GM19324 (cell line): ENCODE measurements around the gene FBXW11.
"Not testable (repeated sequence)": the region's sequence is repeated elsewhere in the genome, so short reads cannot be mapped to it uniquely, and the experiment has no call there.

Source experiments
- ATAC-seq: cut with Tn5 transposase; IDR thresholded peaks from one replicate; pipeline ENCODE4 v1.9.1; 2021; ENCODE audit warnings: mild to moderate bottlenecking, moderate library complexity; ENCODE audit not compliant: unreplicated experiment, low FRiP score

Gene FBXW11

DNA sequence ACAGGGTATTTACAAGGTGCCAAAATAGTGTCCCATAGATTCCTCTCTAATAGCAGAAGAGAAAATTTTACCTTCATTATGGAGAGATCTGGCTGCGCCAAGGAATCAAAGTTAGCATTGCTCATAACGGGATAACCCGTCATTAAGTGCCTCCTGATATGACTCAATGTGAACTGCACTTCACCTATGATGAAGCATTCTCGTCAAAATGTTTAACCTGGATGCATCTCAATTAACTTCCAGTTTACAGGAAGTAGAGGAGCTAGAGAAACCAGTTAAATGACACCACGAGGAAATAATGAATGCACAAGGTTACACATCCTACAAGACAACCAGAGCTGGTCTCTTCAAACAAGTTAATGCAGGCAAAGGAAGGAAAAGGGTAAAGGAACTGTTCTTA is 17.2 kb downstream of the FBXW11 start:
- peak; percentile 41 for ATAC-seq

DNA sequence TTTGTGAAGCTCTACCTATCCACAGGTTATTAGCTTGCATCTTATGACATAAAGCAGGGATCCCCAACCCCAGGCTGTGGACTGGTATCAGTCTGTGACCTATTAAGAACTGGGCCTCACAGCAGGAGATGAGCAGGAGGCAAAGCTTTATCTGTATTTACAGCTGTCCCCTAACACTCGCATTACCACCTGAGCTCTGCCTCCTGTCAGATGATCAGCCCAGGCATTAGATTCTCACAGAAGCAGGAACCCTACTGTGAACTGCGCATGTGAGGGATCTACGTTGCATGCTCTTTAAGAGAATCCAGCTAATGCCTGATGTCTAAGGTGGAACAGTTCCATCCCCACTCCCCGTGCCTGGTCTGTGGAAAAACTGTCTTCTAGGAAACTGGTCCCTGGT is 19.7 kb downstream of the FBXW11 start:
- no peak for ATAC-seq

- no peak for ATAC-seq
Measured at GRCh38 chr5:171984748-171985419, 21.6 kb downstream of the FBXW11 start.

DNA sequence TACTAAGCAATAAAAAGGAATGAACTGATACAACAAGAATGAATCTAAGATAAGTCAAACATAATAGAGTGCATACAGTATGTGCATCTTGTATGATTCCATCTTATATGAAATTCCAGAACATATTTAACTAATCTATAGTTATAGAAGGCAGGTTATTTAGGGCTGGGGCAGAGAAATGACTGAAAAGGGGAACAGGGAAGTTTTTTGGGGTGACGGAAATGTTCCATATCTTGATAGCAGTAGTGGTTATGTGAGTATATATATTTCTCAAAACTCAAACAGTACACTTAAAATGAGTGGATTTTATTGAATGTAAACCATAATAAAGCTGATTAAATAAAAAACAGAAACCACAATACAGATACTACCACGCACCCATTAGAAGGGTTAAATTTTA is 24.6 kb downstream of the FBXW11 start:
- no peak for ATAC-seq

DNA sequence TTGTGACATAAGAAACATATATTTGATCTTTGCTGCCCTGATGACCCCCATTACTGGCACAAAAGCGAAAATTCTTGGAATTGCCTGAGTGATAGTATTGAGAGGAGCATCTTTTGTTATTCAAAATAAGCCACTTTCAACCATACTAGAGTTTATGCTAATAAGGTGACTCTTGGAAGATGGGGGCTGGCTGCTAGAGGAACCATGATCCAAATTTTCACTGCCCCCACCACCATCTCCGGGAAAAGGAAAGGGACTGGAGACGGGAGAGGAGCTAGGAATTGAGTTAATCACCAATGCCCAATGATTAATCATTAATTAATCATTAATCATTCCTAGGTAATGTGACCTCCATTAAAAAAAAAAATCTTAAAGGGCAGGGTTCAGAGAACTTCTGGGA is 25.6 kb downstream of the FBXW11 start:
- ATAC-seq, result no peak

GRCh38 chr5:171979606-171980005 is 26.8 kb downstream of the FBXW11 start:
- ATAC-seq, result no peak

DNA sequence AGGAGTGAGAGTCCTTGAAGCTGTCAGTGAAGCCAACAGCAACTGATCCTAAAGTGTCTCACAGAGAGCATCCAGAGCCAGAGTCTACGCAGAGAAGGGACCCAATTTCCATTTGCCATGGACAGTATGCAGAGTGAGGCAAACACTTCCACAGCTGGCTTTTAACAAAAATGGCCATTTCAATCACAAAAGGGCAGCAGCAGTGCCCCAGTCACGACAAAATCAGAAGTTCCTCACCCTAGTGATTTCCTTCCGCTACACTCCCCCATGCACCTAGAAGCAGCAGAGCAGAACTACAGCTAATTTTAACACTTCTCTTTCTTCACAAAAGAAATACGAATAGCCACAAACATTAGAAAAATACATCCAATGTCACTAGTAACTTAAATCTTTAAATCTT is 27.9 kb downstream of the FBXW11 start:
- ATAC-seq, result no peak

- ATAC-seq, result no peak
Measured at GRCh38 chr5:171978016-171978415, 28.4 kb downstream of the FBXW11 start.

DNA sequence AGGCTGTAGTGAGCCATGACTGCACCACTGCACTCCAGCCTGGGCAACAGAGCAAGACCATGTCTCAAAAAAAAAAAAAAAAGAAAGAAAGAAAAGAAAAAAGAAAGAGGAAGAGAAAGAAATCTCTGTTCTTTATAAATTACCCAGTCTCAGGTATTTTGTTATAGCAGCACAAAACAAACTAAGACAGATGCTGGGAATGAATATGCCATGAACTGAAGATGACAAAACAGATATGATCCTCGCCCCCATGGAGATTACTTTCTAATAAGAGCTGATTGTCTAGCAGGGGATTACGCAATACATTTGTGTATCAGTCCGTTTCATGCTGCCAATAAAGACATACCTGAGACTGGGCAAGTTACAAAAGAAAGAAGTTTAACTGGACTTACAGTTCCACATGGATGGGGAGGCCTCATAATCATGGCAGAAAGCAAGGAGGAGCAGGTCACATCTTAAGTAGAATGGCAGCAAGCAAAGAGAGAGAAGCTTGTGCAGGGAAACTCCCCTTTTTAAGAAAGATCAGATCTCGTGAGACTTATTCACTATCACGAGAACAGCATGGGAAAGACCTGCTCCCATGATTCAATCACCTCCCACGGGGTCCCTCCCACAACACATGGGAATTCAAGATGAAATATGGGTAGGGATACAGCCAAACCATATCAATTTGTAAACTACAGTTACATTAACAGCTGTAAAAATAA is 29.0 kb downstream of the FBXW11 start:
- not testable (repeated sequence) for ATAC-seq

DNA sequence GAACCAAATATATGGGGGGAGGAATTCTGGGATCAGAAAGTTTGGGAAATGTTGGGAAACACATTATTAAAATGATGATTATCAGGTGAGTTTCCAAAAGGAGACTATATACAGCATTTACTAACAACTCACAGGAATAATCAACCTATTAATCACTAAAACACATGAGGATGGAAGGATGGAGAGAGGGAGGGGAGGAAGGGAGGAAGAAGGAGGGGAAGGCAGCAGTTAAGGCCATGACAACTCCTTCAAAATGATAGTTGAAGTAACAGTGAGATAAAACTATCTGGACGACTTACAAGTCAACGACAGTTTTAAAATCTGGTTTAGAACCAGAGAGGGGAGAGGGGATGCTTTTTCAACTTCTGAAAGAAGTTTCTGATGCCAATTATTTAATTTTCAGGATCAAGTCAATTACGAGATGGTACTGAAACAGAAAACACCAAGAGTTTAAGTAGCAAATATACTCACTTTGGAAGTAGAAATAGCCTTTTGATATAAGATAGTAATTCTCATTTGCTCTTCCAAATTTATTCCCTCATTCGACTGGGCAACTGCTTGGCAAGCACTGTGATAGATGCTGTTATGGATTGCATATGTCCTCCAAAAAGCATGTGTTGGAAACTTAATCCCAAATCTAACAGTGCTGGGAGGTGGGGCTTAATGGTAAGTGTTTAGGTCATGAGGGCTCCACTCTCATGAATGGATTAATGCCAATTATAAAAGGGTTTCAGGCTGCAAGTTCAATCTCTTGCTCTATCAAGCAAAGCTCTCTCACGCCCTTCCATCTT is 30.4 kb downstream of the FBXW11 start:
- no peak for ATAC-seq

DNA sequence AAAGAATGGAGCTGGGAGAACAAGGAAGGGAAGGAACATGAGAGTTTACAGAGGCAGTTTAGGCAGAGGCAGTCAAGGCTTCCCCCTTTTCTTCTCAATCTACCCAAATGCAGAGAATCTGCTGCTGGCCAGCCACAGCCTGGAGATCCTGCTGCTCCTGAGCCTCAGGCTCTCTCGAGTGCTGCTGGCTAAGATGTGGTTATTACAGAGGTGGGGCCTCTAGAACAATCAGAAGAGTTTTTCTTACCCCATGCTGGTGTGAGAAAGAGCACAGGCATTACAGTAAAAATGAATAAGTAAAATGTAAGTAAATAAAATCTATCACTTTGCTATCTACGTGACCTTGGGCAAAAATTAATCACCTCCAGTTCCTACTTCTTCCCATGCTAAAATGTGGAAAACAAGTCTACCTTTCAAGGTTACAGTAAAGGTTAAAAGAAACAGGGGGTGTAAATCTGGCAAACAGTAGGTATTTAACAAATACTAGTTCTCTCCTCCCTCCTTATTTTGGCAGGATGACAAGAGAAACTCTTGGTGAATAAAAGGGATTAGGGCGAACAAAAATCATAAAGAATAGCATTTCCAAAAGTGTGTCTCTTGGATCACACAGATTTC is 31.1 kb downstream of the FBXW11 start:
- no peak for ATAC-seq

DNA sequence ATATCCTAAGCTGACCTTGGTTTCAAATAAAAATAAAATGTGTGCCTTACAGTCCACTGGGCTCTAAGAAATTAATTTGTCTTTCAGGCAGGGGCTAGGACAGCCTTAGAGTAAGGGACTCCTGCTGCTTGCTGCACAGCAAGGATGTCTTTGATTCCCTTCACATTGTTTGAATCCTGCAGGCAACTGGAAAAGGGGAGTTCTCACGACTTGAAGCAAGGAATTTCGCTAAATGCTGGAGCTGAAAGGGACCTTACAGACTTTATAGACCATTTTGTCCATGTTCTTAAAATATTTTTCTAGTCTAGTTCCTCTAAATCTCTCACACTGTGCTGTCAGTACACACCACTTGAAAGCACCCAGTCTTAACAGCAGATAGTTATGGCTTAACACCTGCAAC is 35.6 kb downstream of the FBXW11 start:
- ATAC-seq, result no peak

DNA sequence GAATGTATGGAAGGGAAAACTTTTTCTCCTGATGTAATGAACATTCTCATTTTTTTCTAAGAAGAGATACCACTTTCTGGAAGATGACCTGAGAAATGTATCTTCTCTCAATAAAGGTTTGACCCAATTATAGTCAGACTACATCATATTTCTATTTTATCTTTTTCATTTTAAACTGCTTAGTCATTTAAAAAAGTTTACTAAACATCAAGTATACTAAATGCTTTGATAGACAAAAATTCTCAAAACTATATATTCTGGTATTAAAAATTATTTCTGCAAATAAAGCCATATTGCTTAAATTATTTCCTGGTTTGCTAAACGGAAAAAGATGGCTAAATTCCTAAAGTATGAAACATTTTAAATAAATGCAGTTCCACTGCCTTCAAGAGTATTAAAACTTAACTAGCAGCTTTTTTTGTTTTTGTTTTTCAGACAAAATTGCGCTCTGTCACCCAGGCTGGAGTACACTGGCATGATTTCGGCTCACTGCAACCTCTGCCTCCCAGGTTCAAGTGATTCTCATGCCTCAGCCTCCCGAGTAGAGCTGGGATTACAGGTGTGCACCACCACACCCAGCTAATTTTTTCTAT is 37.1 kb downstream of the FBXW11 start:
- ATAC-seq, result no peak

GRCh38 chr5:171968531-171968930 is 37.9 kb downstream of the FBXW11 start:
- ATAC-seq, result no peak

- no peak for ATAC-seq
Measured at GRCh38 chr5:171966964-171967363, 39.5 kb downstream of the FBXW11 start.

- no peak for ATAC-seq
Measured at GRCh38 chr5:171966270-171966669, 40.2 kb downstream of the FBXW11 start.

GRCh38 chr5:171965745-171966144 is 40.7 kb downstream of the FBXW11 start:
- ATAC-seq, result no peak

GRCh38 chr5:171963416-171963815 is 43.0 kb downstream of the FBXW11 start:
- no peak for ATAC-seq

DNA sequence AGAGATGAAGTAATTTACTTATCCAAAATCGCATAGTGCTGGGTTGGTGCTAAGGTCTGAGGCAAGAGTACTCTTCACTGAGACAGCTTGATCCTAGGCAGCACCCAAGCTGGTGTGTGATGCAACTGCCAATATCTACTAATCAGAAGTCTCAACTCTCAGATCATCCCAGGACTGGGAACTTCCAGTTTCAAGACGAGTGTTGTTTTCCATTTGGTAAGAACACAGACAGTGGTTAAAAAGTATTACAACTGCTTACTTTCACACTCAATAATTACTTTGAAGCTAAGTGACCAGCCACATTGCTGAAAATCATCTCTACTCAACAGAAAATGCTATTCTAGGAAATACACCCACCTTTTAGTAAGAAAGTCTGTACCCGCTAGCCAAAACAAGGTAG is 45.3 kb downstream of the FBXW11 start:
- ATAC-seq, result peak; percentile 49

GRCh38 chr5:171957591-171958251 is 48.7 kb downstream of the FBXW11 start:
- ATAC-seq, result no peak
